Panc1 (cell line): Measurements from ENCODE around the gene RFFL.

ENCODE experiments used
- CTCF ChIP-seq: fragments of 450-650 bp; IDR thresholded peaks from 2 replicates; pipeline ENCODE4 v1.5.1; 2017; ENCODE audit warnings: mild to moderate bottlenecking
- POLR2AphosphoS5 ChIP-seq: IDR thresholded peaks from 2 replicates; pipeline ENCODE4 v1.6.1; 2012; ENCODE audit warnings: mild to moderate bottlenecking, low read depth, low read length, moderate library complexity
- REST ChIP-seq, 2 experiments: IDR thresholded peaks; 2 replicates each; pipeline ENCODE4 v1.6.1; 2011 to 2012; ENCODE audit warnings: low read depth in 2 of 2, control low read depth in 1 of 2, low read length in 1 of 2, mild to moderate bottlenecking in 1 of 2, moderate library complexity in 1 of 2; ENCODE audit not compliant: insufficient read depth in 1 of 2

- TF ChIP-seq REST (IDR thresholded peaks at IDR 0.05; ENCODE audit: insufficient read depth in 1 of 2, low read depth in 2 of 2, low read length in 1 of 2) (no peak), CTCF (no peak), POLR2AphosphoS5 (no peak)
Measured at GRCh38 chr17:35002876-35003551, 60.5 kb downstream of the RFFL start.
